ENCODE data around the gene LEF1.
"Not testable (repeated sequence)": the region's sequence is repeated elsewhere in the genome, so short reads cannot be mapped to it uniquely, and the experiment has no call there.

LEF1 gene

DNA sequence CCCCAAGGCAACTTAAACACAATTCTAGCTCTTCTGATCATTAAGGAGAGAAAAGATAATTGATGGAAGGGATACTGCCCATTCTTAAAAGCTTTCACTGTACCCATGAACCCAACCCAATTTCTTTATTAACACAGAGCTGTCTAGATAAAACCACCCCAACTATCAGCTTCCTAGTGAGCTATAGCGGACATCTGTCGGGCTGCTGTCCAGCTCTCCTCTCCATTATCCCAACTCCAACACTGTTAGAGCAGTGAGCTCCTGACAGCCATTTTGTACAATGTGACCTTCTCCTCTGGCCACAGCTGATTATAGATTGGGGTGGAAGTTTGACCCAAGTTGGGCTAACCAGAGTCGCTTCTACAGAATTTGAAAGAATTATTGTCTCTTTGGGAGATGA is 112.9 kb downstream of the LEF1 start:
- no peak for DNase-seq

DNA sequence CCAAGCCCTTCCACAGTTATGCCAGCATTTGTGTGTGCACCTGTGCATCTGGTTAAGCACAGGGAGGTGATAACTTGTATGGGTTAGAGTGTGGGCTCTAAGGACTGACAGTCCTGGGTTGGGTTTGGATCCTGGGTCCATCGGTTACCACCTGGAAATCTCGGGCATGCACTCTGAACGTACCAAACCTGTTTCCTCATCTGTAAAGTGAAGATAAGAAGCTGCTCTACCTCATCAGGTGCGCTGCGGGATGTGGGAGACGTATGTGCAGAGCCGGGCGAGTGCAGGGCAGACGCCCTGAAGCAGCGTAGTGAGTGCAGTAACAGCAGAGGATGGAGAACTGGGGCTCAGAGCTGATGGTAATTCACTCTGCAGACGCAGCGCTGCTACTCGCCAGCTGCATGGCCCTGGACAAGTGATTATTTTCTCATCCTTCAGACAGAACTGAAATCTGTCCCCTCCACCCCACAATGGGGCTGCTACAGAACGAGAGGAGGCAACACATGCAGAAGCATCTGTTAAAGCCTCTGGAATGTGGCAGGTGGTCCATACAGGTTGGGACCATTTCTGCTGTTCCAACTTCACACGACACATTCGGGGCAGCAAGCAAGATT is 114.6 kb downstream of the LEF1 start:
- no peak for DNase-seq

DNA sequence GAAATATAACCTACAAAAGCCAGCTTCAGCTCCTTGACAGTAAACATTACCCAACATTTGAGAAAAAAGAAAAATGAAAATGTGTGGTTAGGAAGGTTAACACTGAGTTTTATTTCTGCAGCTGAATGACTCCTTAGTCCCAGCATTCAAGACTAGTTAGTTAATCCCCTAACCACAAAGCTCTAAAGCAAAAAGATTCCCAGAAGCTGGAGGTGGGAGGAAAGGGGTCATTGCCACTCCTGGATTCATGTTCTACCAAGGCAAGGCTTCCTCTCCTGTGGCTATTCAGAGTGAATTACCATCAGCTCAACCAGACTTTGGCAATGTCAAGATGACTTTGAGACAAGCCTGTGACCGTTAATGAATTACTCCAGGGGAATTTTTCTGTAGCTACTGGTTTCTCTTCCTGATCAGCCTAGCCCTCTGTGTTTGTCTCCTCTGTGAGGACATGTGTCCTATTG is 115.5 kb downstream of the LEF1 start:
- DNase-seq: no peak

DNA sequence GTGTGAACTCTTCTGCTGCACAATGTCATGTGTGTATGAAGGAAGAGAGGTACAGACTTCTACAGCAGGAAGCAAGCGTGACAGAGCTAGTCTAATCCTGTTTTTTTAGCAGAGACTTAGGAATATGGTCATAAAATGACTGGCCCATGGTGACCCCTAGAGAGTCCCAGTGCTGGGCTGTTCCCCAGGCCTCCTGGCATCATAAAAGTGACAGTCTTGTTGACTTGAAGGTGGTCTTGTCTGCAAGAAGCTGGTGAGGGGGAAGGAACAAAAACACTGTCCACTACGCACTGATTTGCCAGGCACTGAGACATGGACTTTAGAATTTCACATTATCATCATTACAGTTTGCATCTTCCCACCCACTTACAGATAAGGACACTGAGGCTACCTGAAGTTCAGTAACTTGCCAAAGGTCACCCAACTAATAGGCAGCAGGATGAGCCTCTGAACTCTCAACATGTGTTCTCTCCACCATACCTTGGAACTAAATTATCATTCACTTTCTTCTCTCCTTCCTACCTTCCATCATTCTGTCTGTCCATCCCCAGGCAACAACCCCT is 116.1 kb downstream of the LEF1 start:
- DNase-seq: no peak

DNA sequence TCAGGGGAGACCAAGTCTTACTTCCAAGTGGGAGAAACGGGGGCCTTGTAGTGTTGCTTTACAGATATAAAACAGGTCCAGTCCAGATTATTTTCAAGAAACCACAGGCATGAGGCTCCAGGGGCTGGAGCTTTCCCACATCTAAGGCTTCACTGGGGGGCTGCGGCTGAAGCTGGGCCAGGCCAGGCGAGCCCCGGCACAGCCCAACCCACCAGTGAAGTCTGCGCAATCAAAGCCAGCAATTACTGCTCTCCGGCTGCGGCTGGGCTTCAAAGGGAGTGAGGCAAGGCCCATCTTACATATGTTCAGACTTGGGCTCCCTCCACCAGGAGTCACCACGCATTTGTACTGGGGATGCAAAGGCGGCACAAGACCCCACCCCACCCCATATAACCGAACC is 117.4 kb downstream of the LEF1 start:
- no peak for DNase-seq

DNA sequence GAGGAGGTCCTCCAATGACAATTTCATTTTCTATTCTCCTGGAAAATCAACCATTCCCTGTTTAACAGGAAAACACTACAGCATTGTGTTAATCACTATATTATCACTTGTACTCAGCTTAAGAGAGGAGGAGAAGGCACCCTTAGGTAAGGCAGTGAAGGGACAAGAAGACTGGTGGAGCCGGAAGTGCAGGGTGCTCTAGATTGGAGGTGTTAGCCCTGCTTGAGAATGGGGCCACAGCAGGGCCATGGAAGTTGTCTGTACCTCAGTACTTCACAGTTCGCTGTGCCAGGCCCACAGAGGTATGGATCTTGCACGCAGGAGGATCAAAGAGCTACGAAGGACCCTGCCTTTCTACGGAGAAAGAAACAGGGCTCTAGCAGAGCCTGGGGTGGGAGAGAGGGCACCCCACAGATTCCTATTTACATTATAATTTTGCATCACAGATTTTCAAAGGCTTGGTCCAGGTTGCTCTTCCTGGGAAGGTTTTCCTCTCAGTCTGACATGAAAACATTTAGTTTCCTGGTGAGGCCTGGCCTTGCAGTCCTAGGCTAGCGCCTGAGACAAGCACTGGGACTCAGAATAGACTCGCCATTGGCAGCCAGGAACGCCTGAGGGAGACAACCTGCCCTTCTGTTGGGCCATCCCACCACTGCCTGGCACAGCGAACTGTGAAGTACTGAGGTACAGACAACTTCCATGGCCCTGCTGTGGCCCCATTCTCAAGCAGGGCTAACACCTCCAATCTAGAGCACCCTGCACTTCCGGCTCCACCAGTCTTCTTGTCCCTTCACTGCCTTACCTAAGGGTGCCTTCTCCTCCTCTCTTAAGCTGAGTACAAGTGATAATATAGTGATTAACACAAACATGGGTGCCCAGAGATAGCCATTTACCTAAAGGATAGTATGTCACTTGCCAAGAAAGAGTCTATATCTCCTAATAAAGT is 118.3 kb downstream of the LEF1 start:
- not testable (repeated sequence) for DNase-seq

DNA sequence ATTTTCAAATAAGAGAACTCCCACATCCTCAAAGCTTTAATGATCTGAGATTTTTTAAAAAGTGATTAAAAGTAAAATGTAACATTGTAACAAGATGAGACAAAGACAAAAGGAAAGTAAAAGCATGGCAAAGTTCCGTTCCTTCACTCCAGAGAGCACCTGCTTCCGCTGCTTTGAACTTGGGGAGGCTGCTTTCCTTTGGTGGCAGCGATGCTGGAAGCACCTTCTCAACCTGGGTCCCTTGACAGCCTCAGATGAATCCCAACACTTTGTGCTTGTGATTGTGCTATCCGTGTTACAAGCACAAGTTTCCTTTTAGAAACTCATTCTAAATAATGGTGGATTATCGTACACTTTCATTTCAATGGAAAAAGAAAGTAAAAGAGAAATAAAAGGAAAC is 119.3 kb downstream of the LEF1 start:
- DNase-seq: peak; percentile 40

DNA sequence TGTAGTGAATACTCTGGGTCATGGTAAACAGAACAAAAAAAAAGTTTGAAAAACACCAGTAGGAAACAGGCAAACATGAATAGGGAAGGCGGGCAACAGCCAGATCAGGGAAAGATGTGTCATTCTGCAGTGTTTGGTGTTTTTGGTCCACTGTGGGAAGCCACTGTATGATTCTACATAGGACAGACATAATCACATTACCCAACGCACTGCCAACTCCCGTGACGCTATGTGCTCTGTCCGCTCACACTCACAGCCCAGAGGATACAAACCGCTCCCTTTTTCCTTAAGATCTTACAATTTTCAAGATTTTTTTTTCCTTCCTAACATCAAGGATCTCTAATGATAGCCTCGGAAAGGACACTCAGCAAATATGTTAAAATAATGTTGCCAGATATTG is 119.7 kb downstream of the LEF1 start:
- DNase-seq: no peak

DNA sequence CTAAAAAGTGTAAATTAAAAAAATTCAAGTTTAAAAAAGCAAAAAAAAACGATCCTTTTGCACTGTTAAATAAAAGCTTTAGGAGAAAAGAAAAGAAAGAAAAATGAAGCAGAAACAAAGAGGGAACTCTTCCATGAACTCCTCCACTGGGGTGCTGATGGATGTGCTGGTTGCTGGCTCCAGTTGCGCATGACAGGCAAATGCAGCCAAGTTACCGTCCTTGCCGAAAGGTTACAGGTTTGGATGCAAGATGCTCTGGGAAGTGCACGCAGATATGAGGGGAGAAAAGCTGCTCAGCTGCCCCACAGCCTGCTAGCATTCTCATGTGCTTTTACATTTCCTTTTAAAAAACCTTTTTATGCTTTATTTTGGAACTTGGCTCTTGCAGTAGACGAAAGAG is 120.6 kb downstream of the LEF1 start:
- no peak for DNase-seq

DNA sequence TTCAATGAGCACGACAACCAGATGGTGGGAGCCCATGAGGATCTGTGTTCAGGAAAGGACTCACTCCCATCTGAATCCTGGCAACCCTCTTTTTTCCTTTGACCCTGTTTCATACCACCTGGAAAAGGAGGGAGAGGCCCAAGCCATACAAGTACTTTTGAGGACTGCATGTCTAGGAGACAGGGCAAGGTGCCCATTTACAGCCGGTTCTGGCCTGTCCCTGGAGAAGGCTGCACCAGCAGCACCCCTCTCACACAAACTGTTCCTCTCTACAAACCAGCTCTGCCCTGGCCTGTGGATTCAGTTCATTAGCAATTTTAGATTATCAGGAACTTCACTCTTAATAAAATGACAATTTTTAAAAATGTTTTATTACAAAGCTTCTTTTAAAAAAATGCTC is 121.5 kb downstream of the LEF1 start:
- no peak for DNase-seq

DNA sequence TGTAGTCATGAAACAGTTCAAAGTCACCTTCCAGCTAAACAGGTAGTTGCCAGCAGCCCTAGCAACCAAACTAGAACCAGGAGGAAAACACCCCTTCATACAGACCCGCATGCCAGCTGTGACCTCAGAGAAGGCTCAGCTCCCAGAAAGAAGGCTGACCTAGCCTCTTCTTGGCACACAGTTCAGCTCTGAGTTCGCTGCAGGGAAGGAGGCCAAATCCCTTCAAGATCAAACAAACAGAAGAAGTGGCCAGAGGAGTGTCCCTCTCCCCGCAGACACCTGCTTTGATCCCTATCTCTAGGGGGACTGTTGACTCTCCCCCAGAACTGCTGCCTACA is 123.1 kb downstream of the LEF1 start:
- DNase-seq: no peak

DNA sequence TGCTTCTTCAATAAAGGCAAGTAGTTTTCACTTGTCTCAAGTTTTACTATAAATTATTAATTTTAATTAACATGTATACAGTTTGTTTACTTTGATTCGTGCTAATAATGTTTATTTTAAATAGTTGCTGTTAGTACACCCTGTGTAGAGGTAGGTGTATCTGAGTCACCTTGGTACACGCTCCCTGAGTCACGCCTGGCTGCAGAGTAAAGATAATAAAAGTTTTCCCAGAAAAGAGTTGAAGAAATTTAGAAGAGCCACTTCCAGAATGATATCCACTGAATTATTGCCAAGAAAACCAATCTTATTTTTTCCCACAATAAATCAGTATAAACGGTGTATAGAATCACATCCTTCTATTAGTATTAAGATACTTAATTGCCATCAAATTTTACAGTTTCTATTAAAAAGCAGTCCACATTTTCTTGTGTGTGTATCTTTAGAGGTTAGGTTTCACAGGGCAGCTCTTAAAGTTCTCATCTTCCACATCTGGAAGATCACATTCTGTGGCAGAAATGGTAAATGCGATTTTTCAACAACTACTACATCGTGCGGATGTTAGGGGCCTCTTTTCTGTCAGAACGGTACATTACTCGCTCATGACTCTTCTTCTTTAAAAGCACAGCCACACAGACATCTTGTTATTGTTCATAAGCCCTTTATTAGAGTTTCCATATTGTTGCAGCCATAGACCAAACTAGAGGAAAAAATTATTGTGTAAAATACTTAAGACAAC is 123.6 kb downstream of the LEF1 start:
- no peak for DNase-seq

DNA sequence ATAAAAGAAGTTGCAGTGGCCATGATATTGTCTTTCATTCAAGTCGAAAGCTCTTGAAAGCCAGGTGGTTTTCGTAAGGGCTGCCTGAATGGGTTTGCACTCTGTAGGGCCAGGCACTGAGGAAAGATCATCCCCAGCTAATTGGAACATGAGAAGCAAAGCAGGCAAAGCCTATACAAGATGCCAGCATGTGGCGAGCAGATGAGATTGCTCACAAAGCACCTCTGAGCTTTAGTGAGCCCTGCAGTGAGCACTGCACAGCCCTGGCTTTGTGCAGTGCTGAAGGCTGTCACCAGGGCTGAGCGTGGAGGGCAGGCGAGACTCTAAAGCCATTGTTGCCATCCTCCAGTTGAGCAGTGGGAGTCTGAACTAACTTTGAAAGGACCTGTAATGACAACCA is 125.2 kb downstream of the LEF1 start:
- no peak for DNase-seq

DNA sequence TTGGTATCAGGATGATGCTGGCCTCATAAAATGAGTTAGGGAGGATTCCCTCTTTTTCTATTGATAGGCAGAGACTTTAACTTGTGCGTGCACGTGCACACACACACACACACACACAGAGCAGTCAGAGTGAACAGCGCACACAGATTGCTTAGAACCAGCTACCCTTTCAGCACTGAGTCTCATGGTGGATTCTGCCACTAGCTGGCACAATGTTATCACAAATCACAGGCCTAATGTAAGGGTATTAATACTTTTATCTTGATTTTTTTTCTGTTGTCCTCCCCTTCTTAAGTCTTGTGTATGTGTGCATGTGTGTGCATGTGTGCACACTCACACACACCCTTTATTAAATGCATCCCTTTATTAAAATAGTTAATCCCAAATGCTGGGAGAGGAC is 125.8 kb downstream of the LEF1 start:
- DNase-seq: no peak

DNA sequence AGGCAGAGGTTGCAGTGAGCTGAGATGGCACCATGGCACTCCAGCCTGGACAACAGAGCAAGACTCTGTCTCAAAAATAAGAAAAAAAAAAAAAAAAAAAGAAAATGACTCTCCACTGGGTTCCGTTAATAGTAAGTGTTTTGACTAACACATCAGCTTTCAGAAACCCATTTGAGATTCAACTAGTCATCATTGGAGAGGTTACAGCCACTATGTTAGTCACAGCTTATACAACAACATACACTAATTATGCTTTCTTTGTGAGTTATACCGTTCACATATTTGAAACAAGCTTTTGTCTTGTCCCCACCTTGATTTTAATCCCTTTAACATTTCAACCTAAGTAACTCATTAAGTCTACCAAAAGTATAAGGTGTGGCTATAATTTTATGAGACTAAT is 130.8 kb downstream of the LEF1 start:
- DNase-seq: no peak

DNA sequence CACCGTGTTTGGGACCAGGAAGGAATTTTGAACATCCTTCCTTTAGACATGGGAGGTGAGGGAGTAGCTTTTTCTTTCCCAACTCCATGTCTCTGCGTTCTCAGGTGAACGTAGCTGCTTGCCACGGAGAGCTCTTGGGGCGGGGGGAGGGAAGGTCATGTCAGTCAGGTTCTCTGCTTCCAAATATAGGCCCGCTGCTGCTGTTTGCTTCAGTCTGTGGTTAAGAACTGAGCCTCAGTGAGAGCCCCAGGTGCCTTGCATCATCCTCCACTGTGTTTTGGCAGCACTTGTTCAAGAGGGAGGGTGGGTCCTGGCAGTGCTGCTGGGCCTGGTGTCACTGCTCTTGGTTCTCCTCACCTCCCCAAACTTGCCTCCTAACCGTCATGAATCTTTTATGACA is 132.5 kb downstream of the LEF1 start:
- peak; percentile 53 for DNase-seq

DNA sequence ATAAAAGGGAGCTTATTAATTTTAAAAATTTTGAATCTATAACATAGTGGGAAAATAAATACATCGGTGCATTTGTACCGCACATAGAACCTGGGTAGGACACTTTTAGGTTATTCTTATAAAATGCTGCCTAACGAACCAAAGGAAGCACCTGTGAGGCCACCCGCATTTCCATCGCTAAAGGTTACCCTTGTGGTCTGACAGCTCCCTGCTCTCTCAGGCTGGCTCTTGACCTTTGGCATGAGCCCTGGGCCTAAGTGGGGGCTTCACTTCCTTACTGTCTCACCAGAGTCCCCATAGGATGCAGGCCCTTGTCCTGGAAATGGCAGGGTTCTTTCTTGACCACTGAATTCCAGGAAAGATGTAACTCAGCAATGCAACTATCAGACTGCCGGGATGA is 133.0 kb downstream of the LEF1 start:
- DNase-seq: no peak

DNA sequence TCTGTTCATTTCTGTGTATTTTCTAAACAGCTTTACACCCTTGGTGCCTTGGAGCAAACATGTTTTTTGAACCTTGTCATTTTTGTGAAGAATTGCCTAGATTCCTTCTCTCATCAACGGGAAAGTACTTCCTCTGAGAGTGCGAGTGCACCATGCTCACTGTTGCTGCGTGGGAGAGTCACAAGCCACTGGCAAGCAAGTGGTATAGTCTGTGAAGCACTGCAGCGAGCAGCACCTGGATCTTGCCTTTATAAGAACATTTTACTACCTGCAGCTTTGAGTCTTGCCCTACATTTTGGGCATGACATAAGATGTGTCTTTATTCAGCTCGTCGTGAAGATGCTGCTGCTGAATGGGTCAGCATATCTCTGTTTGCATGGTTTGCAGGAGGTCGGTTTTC is 134.2 kb downstream of the LEF1 start:
- no peak for DNase-seq

DNA sequence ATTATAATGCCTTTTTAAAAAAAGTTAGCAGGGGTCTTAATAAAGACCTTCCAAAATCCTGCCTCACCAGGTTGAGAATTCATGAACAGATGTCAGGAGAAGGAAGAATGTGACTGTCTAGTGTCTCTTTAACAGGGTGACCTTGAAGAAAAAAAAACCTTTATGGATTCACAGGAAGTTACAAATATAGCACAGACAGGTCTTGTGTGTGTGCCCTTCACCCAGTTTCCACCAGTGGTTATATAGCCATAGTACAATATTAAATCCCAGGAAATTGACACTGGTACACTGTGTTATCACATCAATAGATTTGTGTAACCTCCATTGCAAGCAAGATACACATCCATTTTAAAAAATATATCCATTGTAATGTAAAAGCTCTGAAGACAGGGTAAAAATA is 135.4 kb downstream of the LEF1 start:
- DNase-seq: no peak

DNA sequence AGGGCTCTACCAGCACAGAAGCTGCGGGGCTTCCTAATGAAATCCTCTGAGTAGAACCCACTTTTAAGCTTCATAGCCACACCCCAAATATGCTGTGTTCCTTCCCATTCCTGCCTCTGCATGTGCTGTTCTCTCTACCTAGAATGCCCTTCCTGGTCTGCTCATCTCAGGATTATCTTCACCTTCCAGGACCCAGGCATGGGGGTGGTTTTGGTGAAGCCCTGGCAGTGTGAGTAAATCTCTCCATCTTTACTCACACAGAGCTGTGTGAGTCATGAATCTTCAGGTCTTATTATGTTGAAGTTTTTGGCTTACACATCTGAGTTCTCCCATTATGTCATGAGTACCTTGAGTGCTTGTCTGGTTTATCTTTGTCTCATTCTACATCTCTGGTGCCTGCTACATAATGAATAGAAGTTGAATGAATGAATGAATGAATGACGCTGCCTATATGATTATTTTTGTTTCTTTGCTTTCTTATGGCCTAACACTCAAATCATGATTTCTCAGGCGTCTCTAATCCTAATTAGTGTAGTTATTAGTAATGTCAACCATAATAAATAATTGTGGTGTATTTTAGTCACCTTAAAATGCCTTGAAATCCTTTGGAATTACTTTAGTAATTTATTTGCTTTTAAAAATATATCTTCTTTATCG is 137.2 kb downstream of the LEF1 start:
- DNase-seq: no peak

DNA sequence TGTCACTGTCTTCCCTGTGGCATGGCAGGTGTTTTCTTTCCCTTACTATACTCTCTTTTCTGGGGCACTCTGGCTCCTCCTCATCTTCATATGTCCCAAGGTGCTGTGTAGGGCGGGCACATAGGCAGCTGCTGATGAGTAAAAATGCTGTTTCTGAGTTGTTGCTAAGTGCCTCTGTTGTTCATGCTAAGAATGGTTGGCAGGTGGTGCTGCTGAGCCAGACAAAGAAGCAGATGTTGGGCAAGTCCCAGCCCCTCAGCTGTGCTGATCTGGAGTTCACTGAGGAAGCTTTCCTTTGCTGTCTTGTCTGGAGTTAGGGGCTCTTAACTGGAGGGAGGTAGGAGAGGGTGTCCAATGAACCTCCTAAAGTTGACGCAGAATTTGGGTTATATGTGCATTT is 138.4 kb downstream of the LEF1 start:
- peak; percentile 68 for DNase-seq

DNA sequence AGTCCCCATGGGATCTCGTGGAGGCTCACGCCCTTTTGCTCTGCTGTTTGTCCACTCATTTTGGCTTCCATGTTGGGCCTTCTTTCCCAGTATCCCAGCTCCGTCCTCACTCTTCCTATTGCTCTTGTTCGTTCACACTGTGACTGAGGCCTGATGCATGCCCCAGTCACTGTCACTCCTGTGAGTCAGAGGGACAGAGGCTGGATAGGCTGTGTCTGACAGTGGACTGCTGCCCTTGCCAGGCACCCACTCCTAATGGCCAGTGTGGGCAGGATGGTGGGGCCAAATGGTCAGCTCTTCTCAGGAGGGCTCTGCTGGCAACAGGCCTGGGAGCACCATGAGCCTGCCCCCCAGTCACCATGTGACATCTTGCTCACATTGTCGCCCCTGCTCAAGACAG is 139.0 kb downstream of the LEF1 start:
- DNase-seq: no peak
